ENCODE measurements around the gene ZFP1. TPM values are rescaled to one million over a fixed set of nuclear protein-coding genes. Genes with fewer than 3 reads are reported as not detected.

Gene ZFP1
- total and polyA plus RNA-seq, 9 of the 15 experiments (the other 6 are each of a cell fraction or from before 2014, with no cell fraction given) = 2.6 to 14.7 (median 11.6) TPM

GRCh38 chr16:75179208-75179607, 30.9 kb downstream of the ZFP1 start:
- 74% methylated on average over 6 of the region's 6 CpGs for WGBS (ENCODE audit: insufficient coverage, low coverage, missing lambda C conversion rate)
- Histone ChIP-seq H3K9me3 (replicated peaks; ENCODE audit: control insufficient read depth, insufficient read depth, low read depth, low read length) (peaks cover 5% of the 10 kb centered on the region; the same call in 1 of the 2 replicates), H3K4me2 (ENCODE audit: insufficient read depth, low read length) (no peak overlapping the region), H3K79me2 (ENCODE audit: control insufficient read depth, insufficient read depth, low read length) (no peaks in the 10 kb centered on the region), H3K9me1 (ENCODE audit: control insufficient read depth, insufficient read depth, low read length) (no peaks in the 10 kb centered on the region), H3K27ac (ENCODE audit: extremely low read depth, low read depth, low read length) (no peak overlapping the region), H3K4me3 (no peak overlapping the region), H3K27me3 (ENCODE audit: control insufficient read depth in 2 of 2, insufficient read depth in 2 of 2, low read length in 2 of 2) (no peaks in the 10 kb centered on the region), H2AFZ (ENCODE audit: low read depth, low read length) (no peak overlapping the region), H3K36me3 (ENCODE audit: control insufficient read depth, insufficient read depth, low read length) (no peaks in the 10 kb centered on the region), H3K9ac (ENCODE audit: insufficient read depth in 1 of 2, low read depth in 2 of 2, low read length in 2 of 2) (no peak overlapping the region), H4K20me1 (replicated peaks; ENCODE audit: control insufficient read depth, insufficient read depth, low read length) (no peaks in the 10 kb centered on the region), H3K4me1 (replicated peaks in 1 of 2; ENCODE audit: control insufficient read depth in 2 of 2, insufficient read depth in 2 of 2, low read length in 2 of 2) (no peaks in the 10 kb centered on the region)
- CTCF ChIA-PET (ENCODE audit: low intra/inter-chr PET ratio) = no interaction called here
- no peak for FAIRE-seq
- no peak for DNase-seq (ENCODE audit: extremely low read depth in 1 of 4, low spot score in 3 of 4)
- ATAC-seq = no peak
- intact Hi-C loops (cut with micrococcal nuclease) (no loop called here), in situ Hi-C loops (cut with MboI) (no loop called here)
- POLR2A ChIA-PET = no interaction called here
- no TSS peak for BruUV-seq (replicated peaks)
- TF ChIP-seq KDM5B (IDR thresholded peaks at IDR 0.05; ENCODE audit: insufficient replicate concordance, low read depth, low read length) (no peak), MXI1 (IDR thresholded peaks at IDR 0.05; ENCODE audit: low read depth, low read length) (no peak), ZNF311 (CRISPR knock-in tag; IDR thresholded peaks at IDR 0.05) (no peak), TFAM (CRISPR knock-in tag; conservative IDR thresholded peaks at IDR 0.05) (no peak), ARID3A (IDR thresholded peaks at IDR 0.05; ENCODE audit: borderline replicate concordance, low read depth, low read length) (no peak), ZNF23 (CRISPR knock-in tag; IDR thresholded peaks at IDR 0.05) (no peak), MBD2 (IDR thresholded peaks at IDR 0.05; ENCODE audit: borderline replicate concordance, low read depth) (no peak), SLC30A9 (CRISPR knock-in tag; IDR thresholded peaks at IDR 0.05) (no peak), GATAD2B (IDR thresholded peaks at IDR 0.05; ENCODE audit: borderline replicate concordance) (no peak), E4F1 (CRISPR knock-in tag; IDR thresholded peaks at IDR 0.05; ENCODE audit: borderline replicate concordance) (no peak), ZC3H11A (IDR thresholded peaks at IDR 0.05; ENCODE audit: low read depth, low read length) (no peak), ZNF408 (CRISPR knock-in tag; IDR thresholded peaks at IDR 0.05; ENCODE audit: low read depth) (no peak), ZNF699 (CRISPR knock-in tag; IDR thresholded peaks at IDR 0.05; ENCODE audit: insufficient replicate concordance) (no peak), ZNF347 (CRISPR knock-in tag; IDR thresholded peaks at IDR 0.05; ENCODE audit: low read depth) (no peak), POU5F1 (IDR thresholded peaks at IDR 0.05; ENCODE audit: borderline replicate concordance, low read depth, low read length, partially characterized antibody) (no peak), MIER1 (IDR thresholded peaks at IDR 0.05; ENCODE audit: low read depth) (no peak), BACH1 (tag; IDR thresholded peaks at IDR 0.05) (no peak), ZKSCAN8 (CRISPR knock-in tag; IDR thresholded peaks at IDR 0.05) (no peak), POLR3A (IDR thresholded peaks at IDR 0.05; ENCODE audit: borderline replicate concordance, extremely low read depth, insufficient read depth, insufficient read length) (no peak)

All from K562 (cell line).